ENCODE results near the gene TPRN.

The TPRN gene

GRCh38 chr9:137160716-137161557 is 39.6 kb downstream of the TPRN start:
- no peak for TF ChIP-seq ZFX (IDR thresholded peaks at IDR 0.05; ENCODE audit: borderline replicate concordance)
- TF ChIP-seq, protein P1, sequence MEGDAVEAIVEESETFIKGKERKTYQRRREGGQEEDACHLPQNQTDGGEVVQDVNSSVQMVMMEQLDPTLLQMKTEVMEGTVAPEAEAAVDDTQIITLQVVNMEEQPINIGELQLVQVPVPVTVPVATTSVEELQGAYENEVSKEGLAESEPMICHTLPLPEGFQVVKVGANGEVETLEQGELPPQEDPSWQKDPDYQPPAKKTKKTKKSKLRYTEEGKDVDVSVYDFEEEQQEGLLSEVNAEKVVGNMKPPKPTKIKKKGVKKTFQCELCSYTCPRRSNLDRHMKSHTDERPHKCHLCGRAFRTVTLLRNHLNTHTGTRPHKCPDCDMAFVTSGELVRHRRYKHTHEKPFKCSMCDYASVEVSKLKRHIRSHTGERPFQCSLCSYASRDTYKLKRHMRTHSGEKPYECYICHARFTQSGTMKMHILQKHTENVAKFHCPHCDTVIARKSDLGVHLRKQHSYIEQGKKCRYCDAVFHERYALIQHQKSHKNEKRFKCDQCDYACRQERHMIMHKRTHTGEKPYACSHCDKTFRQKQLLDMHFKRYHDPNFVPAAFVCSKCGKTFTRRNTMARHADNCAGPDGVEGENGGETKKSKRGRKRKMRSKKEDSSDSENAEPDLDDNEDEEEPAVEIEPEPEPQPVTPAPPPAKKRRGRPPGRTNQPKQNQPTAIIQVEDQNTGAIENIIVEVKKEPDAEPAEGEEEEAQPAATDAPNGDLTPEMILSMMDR (IDR thresholded peaks at IDR 0.05): no peak; the same call in 1 of the 2 replicates
- peak overlapping the region; percentile 93 for H3K27ac ChIP-seq

DNA sequence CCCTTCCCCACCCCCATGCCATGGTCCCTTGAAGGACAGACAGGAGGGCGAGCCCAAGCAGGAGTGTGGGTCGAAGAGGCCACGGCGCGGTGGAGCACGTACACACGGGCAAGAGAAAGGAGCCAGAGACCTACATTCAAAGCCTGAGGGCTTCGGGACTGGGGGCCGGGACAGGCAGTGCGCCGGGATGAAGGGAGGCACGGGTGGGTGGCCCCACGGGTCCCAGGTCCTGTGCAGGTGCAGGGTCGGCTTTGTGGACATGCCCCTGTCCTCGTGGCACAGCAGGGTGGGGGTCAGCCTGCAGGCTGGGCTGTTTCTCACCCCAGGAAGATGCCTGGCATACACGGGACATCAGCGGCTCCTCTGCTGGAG is 40.5 kb downstream of the TPRN start:
- TF ChIP-seq, protein P1 (IDR thresholded peaks at IDR 0.05): no peak
- TF ChIP-seq ZFX (IDR thresholded peaks at IDR 0.05; ENCODE audit: borderline replicate concordance): no peak
- H3K27ac ChIP-seq: no peak overlapping the region

DNA sequence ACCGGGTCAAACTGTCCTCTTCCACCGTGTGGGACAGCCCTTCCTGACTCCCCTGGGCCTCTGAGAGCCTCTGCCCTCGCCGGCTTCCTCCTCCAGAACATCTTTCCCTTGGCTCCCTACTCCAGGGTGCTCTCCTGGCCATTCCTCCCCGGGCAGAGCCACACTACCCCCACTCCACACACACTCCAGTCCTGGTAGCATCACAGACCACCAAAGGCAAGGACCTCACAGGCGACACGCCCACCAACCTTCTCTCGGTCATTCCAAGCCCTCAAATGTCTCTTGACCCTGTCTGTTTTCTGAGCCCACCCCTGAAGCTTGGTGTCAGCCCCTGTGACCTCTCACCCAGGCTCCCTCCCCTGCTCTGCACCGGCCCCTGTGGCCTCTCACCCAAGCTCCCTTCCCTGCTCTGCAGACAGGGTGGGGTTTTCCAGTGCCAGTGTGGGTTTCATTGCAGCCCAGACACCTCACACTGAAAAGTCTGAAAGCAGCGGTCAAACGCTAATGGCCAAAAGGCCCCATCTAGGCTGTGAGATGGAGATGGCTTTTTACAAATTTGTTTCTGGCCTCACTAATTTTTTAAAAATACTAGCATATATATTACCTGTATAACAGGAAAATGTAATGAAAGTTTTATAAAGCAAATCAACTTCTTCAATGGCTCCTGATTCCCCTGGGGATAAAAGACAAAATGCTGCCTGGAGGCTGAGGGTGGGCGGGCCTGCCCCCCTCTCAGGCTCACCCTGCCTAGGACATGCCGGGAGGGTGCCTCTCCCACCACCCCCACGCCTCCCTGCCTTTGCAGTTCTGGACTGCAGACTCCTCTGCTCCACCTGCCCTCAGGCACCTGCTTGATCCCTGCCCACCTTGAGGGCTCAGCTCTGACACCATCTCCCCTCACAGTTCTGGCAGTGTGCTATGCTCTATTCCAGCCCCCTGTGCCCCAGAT is 41.2 kb downstream of the TPRN start:
- TF ChIP-seq ZFX (IDR thresholded peaks at IDR 0.05; ENCODE audit: borderline replicate concordance): no peak
- TF ChIP-seq, protein P1 (IDR thresholded peaks at IDR 0.05): no peak
- no peak overlapping the region for H3K27ac ChIP-seq

DNA sequence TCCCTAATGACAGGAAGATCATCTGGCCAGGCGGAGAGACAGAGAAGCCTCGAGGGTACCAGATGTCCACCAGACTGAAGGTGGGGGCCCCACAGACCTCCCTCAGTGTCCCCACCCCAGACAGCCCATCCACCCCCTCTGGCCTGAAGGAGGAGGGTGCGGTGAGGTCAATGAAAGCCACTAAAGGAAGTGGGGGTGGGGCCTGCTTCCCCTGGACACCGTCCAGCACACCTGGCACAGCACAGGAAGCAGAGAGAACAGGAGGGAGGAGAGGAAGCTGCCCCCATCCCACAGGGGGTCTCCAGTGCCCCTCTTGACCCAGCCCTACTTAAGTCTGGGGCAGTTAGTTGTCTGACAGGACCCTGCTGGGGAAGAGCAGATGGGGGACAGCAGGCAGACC is 41.9 kb downstream of the TPRN start:
- no peak overlapping the region for H3K27ac ChIP-seq
- TF ChIP-seq, protein P1 (IDR thresholded peaks at IDR 0.05): no peak
- TF ChIP-seq ZFX (IDR thresholded peaks at IDR 0.05; ENCODE audit: borderline replicate concordance): no peak

GRCh38 chr9:137157618-137158415 is 42.7 kb downstream of the TPRN start:
- H3K27ac ChIP-seq: 0 out of 2 replicates have a peak overlapping the region, but pooled peaks have one; percentile 23

More at GRCh38 chr9:137157618-137158415, 42.7 kb downstream of the TPRN start:
- TF ChIP-seq, protein P1 (IDR thresholded peaks at IDR 0.05): no peak
- TF ChIP-seq ZFX (IDR thresholded peaks at IDR 0.05; ENCODE audit: borderline replicate concordance): no peak

Data from 22Rv1 (cell line).